ENCODE data around the gene ZNF490. TPM values are rescaled to one million over a fixed set of nuclear protein-coding genes. Genes with fewer than 3 reads are reported as not detected.
A peak's percentile ranks its signal among the peaks of the same experiment; 100 is the strongest.
"Not testable (repeated sequence)": the region's sequence is repeated elsewhere in the genome, so short reads cannot be mapped to it uniquely, and the experiment has no call there.

ZNF490 gene
- total RNA-seq, 2 donors from 2014 or later, result 4.1 to 4.4 TPM

- DNase-seq, result no peak
- intact Hi-C loops (cut with DNase I), result no loop called here
- ATAC-seq, result no peak
Measured at GRCh38 chr19:12626958-12627357, 16.3 kb upstream of the ZNF490 start.

- ATAC-seq (no peak), DNase-seq (no peak)
- intact Hi-C loops (cut with DNase I), result no loop called here
Measured at GRCh38 chr19:12623361-12624031, 12.9 kb upstream of the ZNF490 start.

- DNase-seq; intact Hi-C loops (cut with DNase I); ATAC-seq: not testable (repeated sequence)
Measured at GRCh38 chr19:12621253-12622024, 10.8 kb upstream of the ZNF490 start.

- no peak for ATAC-seq
- intact Hi-C loops (cut with DNase I), result no loop called here
- DNase-seq, result no peak
Measured at GRCh38 chr19:12617646-12618045, 7.0 kb upstream of the ZNF490 start.

GRCh38 chr19:12611361-12611699 lies 717 bp upstream of the ZNF490 start:
- DNase-seq, result peak; percentile 84
- ATAC-seq, result peak; percentile 79 to 88
- intact Hi-C loops (cut with DNase I), result no loop called here

GRCh38 chr19:12607631-12608030 lies 3.0 kb downstream of the ZNF490 start:
- ATAC-seq, result no peak
- intact Hi-C loops (cut with DNase I), result no loop called here
- no peak for DNase-seq

GRCh38 chr19:12606796-12607195 lies 3.8 kb downstream of the ZNF490 start:
- intact Hi-C loops (cut with DNase I), result no loop called here
- no peak for DNase-seq
- no peak for ATAC-seq

GRCh38 chr19:12603714-12604113 lies 6.9 kb downstream of the ZNF490 start:
- DNase-seq (no peak), ATAC-seq (no peak)
- intact Hi-C loops (cut with DNase I), result no loop called here

GRCh38 chr19:12597594-12597993 lies 13.0 kb downstream of the ZNF490 start:
- ATAC-seq (no peak), DNase-seq (no peak)
- intact Hi-C loops (cut with DNase I), result no loop called here

GRCh38 chr19:12596927-12597548 lies 13.6 kb downstream of the ZNF490 start:
- ATAC-seq, result peak in 1 of 2 donors; percentile 27
- no peak for DNase-seq
- intact Hi-C loops (cut with DNase I), result no loop called here

- intact Hi-C loops (cut with DNase I), result no loop called here
- no peak for ATAC-seq
Measured at GRCh38 chr19:12596485-12596884, 14.1 kb downstream of the ZNF490 start.

GRCh38 chr19:12581100-12581499 lies 29.5 kb downstream of the ZNF490 start:
- no peak for ATAC-seq
- intact Hi-C loops (cut with DNase I), result no loop called here
- DNase-seq, result no peak

More at GRCh38 chr19:12596485-12596884, 14.1 kb downstream of the ZNF490 start:
- DNase-seq, result no peak

- ATAC-seq, result peak in 1 of 2 donors; percentile 39
- intact Hi-C loops (cut with DNase I), result no loop called here
- DNase-seq, result no peak
Measured at GRCh38 chr19:12580180-12580694, 30.4 kb downstream of the ZNF490 start.

- ATAC-seq (no peak), DNase-seq (no peak)
- intact Hi-C loops (cut with DNase I), result no loop called here
Measured at GRCh38 chr19:12578641-12579040, 32.0 kb downstream of the ZNF490 start.

GRCh38 chr19:12574036-12574435 lies 36.6 kb downstream of the ZNF490 start:
- no peak for DNase-seq
- intact Hi-C loops (cut with DNase I), result no loop called here
- ATAC-seq, result no peak

GRCh38 chr19:12567951-12568350 lies 42.7 kb downstream of the ZNF490 start:
- intact Hi-C loops (cut with DNase I), result loop anchor here in 1 of 2 donors (10.0 kb wide), 1 partner anchor 97 kb away; the partner anchor contains the start of genes MAN2B1 and WDR83
- ATAC-seq, result no peak
- DNase-seq, result no peak

GRCh38 chr19:12566380-12566779 lies 44.2 kb downstream of the ZNF490 start:
- intact Hi-C loops (cut with DNase I), result loop anchor here in 1 of 2 donors (10.0 kb wide), 1 partner anchor 98 kb away; the partner anchor contains the start of genes MAN2B1 and WDR83
- not testable (repeated sequence) for ATAC-seq, DNase-seq

GRCh38 chr19:12564016-12564664 lies 46.5 kb downstream of the ZNF490 start:
- DNase-seq (peak; percentile 89), ATAC-seq (peak; percentile 91 to 96)
- intact Hi-C loops (cut with DNase I), result loop anchor here (5.0 to 10.0 kb wide), 2 partner anchors 101 to 108 kb away; partner anchors contain the start of genes MAN2B1 (in 1 of the 2) and WDR83 (in 1 of the 2)

- ATAC-seq (no peak), DNase-seq (no peak)
- intact Hi-C loops (cut with DNase I), result no loop called here
Measured at GRCh38 chr19:12555456-12555930, 55.1 kb downstream of the ZNF490 start.

Measured in left cardiac atrium (tissue), 4 donors.